Peyer's patch (tissue), 4 donors: ENCODE measurements around the gene CGRRF1.

Source experiments
- CTCF ChIP-seq, 6 experiments: fragments of 450-650 bp in 4 of 6; fragments of 200-600 bp in 2 of 6; sonication (generic) in 1 of 6; IDR thresholded peaks; one replicate each; pipeline ENCODE4 v1.5.1; 2017 to 2019; ENCODE audit warnings: antibody characterized with exemption in 6 of 6, mild to moderate bottlenecking in 3 of 6, moderate library complexity in 1 of 6
- POLR2A ChIP-seq, 2 donors: fragments of 450-650 bp; IDR thresholded peaks; one replicate each; pipeline ENCODE4 v1.5.1; 2017; ENCODE audit warnings: antibody characterized with exemption in 2 of 2, mild to moderate bottlenecking in 2 of 2, moderate library complexity in 2 of 2

GRCh38 chr14:54548491-54548890, 38.8 kb downstream of the CGRRF1 start:
- TF ChIP-seq CTCF (IDR thresholded peaks at IDR 0.05) = no peak
- no peak for TF ChIP-seq POLR2A (IDR thresholded peaks at IDR 0.05)
